Body of pancreas (tissue), 4 donors: ENCODE measurements around the gene OR10W1.

Experiments used
- CTCF ChIP-seq, 7 experiments: fragments of 450-650 bp in 4 of 7; fragments of 200-600 bp in 3 of 7; sonication (generic) in 3 of 7; IDR thresholded peaks; one replicate each; pipeline ENCODE4 v1.5.1; 2016 to 2019; ENCODE audit warnings: antibody characterized with exemption in 7 of 7
- POLR2A ChIP-seq, 3 donors: fragments of 450-650 bp; IDR thresholded peaks; one replicate each; pipeline ENCODE4 v1.6.1; 2016; ENCODE audit warnings: antibody characterized with exemption in 3 of 3, mild to moderate bottlenecking in 2 of 3

GRCh38 chr11:58316142-58316541 lies 48.1 kb upstream of the OR10W1 start:
- TF ChIP-seq CTCF (IDR thresholded peaks at IDR 0.05) (no peak), POLR2A (IDR thresholded peaks at IDR 0.05) (no peak)
